ENCODE measurements around the gene IL1RL2. TPM values are rescaled to one million over a fixed set of nuclear protein-coding genes. Genes with fewer than 3 reads are reported as not detected.

Gene IL1RL2
- total RNA-seq, 2 experiments from 2014 or later = 1.5 to 1.7 TPM

DNA sequence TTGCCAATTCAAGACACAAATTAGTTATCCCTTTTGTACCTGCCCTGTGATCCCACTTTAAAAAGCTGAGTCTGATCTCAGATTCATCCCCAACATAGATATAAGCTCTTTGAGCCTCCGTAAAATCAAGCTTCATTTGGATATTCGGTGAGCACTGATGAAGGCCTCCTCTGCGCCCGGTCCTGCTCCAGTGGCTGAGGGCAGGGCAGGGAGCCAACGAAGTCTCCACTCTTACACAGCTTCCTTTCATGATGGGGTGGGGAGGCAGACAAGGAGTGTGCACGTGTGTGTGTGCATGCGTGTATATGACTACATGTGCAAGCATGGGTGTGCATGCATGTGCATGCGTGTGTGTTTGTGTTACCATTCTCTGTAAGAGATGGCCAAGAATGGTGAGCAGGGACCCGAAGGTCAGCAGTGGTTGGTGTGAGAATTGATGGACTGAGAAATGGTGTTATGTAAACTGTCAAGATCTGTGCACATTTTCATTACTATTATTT, 43.6 kb downstream of the IL1RL2 start:
- Mint-ChIP-seq H3K36me3 (ENCODE audit: low read depth) (peaks cover 13% of the 10 kb centered on the region), H3K27ac (peak overlapping the region; percentile 8), H3K4me1 (peaks cover 79% of the 10 kb centered on the region), H3K27me3 (no peaks in the 10 kb centered on the region), H3K4me3 (no peak overlapping the region), H3K9me3 (ENCODE audit: low read depth) (peaks cover 7% of the 10 kb centered on the region)
- POLR2A ChIA-PET = no interaction called here
- DNase-seq (no peak), ATAC-seq (no peak)
- intact Hi-C loops (cut with DNase I, micrococcal nuclease) = no loop called here
- CTCF ChIA-PET = interaction anchor here (0.9 to 1.2 kb wide), 4 partner anchors 23 to 125 kb away, joined by 3 to 5 read pairs (median 4); no protein-coding TSS in a partner anchor

DNA sequence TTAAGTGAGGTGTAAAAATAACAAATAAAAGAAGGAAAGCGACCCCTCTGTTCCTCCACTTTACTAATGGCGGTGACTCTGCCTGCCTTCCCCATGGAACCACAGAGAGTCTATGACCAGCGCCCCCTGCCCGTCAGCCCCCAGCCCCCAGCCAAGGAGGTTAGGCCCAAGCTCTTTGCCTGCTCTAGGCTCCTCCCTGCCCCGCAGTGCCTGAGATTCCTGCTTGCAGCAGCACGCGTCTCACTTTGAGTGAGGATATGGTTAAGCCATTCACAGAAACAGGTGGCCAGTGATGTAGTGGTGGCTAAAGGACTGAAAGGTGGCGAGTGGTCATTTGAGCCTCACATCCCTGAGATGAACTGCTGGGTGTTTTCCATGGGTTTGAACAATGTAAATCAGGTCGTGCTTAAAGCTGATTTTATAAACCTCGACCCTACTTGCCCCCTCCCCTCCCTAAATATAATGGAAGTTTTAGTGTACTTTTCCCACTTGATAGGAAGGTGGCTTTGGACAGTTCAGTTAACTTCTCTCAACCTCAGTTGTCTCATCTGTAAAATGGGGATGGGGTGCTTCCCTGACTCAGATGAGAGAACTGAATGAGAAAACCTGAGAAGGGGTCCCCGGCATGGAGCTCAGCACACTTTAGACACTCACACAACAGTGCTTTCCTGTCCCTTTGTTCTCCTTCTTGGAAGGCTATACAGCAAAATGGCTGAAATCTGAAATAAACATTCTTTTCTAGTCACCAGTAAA, 46.5 kb downstream of the IL1RL2 start:
- H3K27me3 Mint-ChIP-seq = no peaks in the 10 kb centered on the region
- DNase-seq (no peak), ATAC-seq (no peak)
- H3K9me3 Mint-ChIP-seq (ENCODE audit: low read depth) = peaks cover 7% of the 10 kb centered on the region
- intact Hi-C loops (cut with DNase I, micrococcal nuclease) = no loop called here
- peaks cover 12% of the 10 kb centered on the region for H3K36me3 Mint-ChIP-seq (ENCODE audit: low read depth)
- H3K4me1 Mint-ChIP-seq = peaks cover 65% of the 10 kb centered on the region
- no peak overlapping the region for H3K4me3 Mint-ChIP-seq
- ChIA-PET POLR2A (interaction anchor here (1.2 kb wide), 1 partner anchor 234 kb away, joined by 3 read pairs; no protein-coding TSS in a partner anchor), CTCF (interaction anchor here (0.7 to 2.9 kb wide), 10 partner anchors 7 to 350 kb away, joined by 3 to 20 read pairs (median 4); no protein-coding TSS in a partner anchor)
- H3K27ac Mint-ChIP-seq = peak overlapping the region; percentile 62

DNA sequence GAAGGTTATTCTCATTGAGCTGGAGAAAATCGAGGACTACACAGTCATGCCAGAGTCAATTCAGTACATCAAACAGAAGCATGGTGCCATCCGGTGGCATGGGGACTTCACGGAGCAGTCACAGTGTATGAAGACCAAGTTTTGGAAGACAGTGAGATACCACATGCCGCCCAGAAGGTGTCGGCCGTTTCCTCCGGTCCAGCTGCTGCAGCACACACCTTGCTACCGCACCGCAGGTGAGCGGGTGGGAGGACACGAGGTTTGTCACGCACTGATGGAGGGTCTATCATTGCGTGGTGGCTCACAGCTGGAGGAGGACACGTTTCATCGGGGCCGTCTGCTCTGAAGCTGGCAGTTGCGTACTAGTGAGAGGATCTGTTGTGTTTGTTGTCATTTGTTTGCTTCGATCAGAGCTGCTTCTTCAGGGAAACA, 48.2 kb downstream of the IL1RL2 start:
- Mint-ChIP-seq H3K36me3 (ENCODE audit: low read depth) (peaks cover 17% of the 10 kb centered on the region), H3K4me1 (peaks cover 65% of the 10 kb centered on the region), H3K27ac (peak overlapping the region; percentile 74), H3K4me3 (no peak overlapping the region), H3K27me3 (no peaks in the 10 kb centered on the region), H3K9me3 (ENCODE audit: low read depth) (peaks cover 11% of the 10 kb centered on the region)
- POLR2A ChIA-PET = interaction anchor here (0.7 kb wide), 1 partner anchor 236 kb away, joined by 13 read pairs; no protein-coding TSS in a partner anchor
- DNase-seq = peak; percentile 40
- ATAC-seq = no peak
- intact Hi-C loops (cut with DNase I, micrococcal nuclease) = no loop called here
- CTCF ChIA-PET = interaction anchor here (0.7 to 2.9 kb wide), 12 partner anchors 17 to 366 kb away, joined by 3 to 20 read pairs (median 4); no protein-coding TSS in a partner anchor

- peaks cover 65% of the 10 kb centered on the region for H3K4me1 Mint-ChIP-seq
- H3K9me3 Mint-ChIP-seq (ENCODE audit: low read depth) = peaks cover 11% of the 10 kb centered on the region
- POLR2A ChIA-PET = no interaction called here
- no peak overlapping the region for H3K4me3 Mint-ChIP-seq
- H3K27ac Mint-ChIP-seq = peak overlapping the region; percentile 12
- CTCF ChIA-PET = interaction anchor here (0.9 to 2.9 kb wide), 10 partner anchors 16 to 351 kb away, joined by 3 to 20 read pairs (median 5); no protein-coding TSS in a partner anchor
- intact Hi-C loops (cut with DNase I, micrococcal nuclease) = no loop called here
- DNase-seq (peak; percentile 54), ATAC-seq (no peak)
- peaks cover 17% of the 10 kb centered on the region for H3K36me3 Mint-ChIP-seq (ENCODE audit: low read depth)
- H3K27me3 Mint-ChIP-seq = no peaks in the 10 kb centered on the region
Measured at GRCh38 chr2:102235491-102235890, 48.7 kb downstream of the IL1RL2 start.

- Mint-ChIP-seq H3K9me3 (ENCODE audit: low read depth) (peaks cover 11% of the 10 kb centered on the region), H3K27me3 (no peaks in the 10 kb centered on the region), H3K36me3 (ENCODE audit: low read depth) (peaks cover 12% of the 10 kb centered on the region), H3K27ac (no peak overlapping the region), H3K4me1 (peaks cover 65% of the 10 kb centered on the region), H3K4me3 (no peak overlapping the region)
- intact Hi-C loops (cut with DNase I, micrococcal nuclease) = no loop called here
- no peak for ATAC-seq
- DNase-seq = no peak
- ChIA-PET CTCF (interaction anchor here (0.7 to 2.8 kb wide), 8 partner anchors 15 to 352 kb away, joined by 3 to 9 read pairs (median 4); no protein-coding TSS in a partner anchor), POLR2A (no interaction called here)
Measured at GRCh38 chr2:102236132-102236531, 49.3 kb downstream of the IL1RL2 start.

- no peaks in the 10 kb centered on the region for H3K27me3 Mint-ChIP-seq
- H3K4me3 Mint-ChIP-seq = no peak overlapping the region
- CTCF ChIA-PET = interaction anchor here (1.0 to 4.5 kb wide), 5 partner anchors 15 to 238 kb away, joined by 3 to 71 read pairs (median 3); no protein-coding TSS in a partner anchor
- intact Hi-C loops (cut with DNase I, micrococcal nuclease) = no loop called here
- POLR2A ChIA-PET = no interaction called here
- no peak for DNase-seq
- ATAC-seq = no peak
- H3K9me3 Mint-ChIP-seq (ENCODE audit: low read depth) = peaks cover 6% of the 10 kb centered on the region
- H3K4me1 Mint-ChIP-seq = peaks cover 65% of the 10 kb centered on the region
- peaks cover 8% of the 10 kb centered on the region for H3K36me3 Mint-ChIP-seq (ENCODE audit: low read depth)
- H3K27ac Mint-ChIP-seq = no peak overlapping the region
Measured at GRCh38 chr2:102237176-102237575, 50.4 kb downstream of the IL1RL2 start.

DNA sequence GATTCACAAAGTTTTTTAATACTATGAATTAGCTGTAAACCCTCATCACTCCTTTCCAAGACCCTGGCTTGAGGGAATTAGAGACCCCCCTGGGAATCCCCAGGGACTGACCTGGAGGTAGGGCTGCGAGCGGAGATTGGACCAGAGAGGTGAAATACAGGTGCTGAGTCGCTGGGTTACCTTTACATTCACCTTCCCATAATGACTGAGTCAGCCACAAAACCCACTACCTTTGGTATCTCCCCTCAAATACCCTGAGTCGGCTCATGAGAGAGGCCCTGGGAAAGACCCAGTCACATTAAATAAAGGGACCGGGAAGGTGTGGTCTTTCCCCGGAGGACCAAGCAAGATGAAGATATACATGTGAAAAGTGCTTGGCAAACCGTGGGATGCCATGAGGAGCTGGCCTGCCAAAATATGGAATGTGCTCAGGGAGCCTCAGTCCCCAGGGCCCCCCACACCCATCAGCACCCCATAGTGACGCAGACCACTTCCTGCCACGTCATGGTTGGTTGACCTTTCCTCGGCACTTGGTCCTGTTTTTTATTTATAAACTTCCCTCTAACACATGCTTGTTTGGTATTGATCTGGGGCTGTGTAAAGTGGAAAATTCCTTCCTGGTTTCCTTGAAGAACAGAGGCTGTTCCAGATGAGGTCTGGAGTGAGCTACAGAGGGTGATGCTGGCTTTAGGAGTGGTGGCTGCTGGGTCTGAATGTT, 51.4 kb downstream of the IL1RL2 start:
- DNase-seq (peak; percentile 55), ATAC-seq (no peak)
- Mint-ChIP-seq H3K36me3 (ENCODE audit: low read depth) (peaks cover 8% of the 10 kb centered on the region), H3K27me3 (no peaks in the 10 kb centered on the region), H3K4me3 (no peak overlapping the region), H3K4me1 (peaks cover 64% of the 10 kb centered on the region), H3K27ac (peak overlapping the region; percentile 91), H3K9me3 (ENCODE audit: low read depth) (peaks cover 6% of the 10 kb centered on the region)
- intact Hi-C loops (cut with DNase I, micrococcal nuclease) = no loop called here
- ChIA-PET POLR2A (no interaction called here), CTCF (interaction anchor here (0.9 to 4.6 kb wide), 6 partner anchors 12 to 354 kb away, joined by 3 to 71 read pairs (median 4); no protein-coding TSS in a partner anchor)

- no peak for DNase-seq
- peaks cover 58% of the 10 kb centered on the region for H3K4me1 Mint-ChIP-seq
- ChIA-PET CTCF (interaction anchor here (0.8 to 4.6 kb wide), 8 partner anchors 9 to 354 kb away, joined by 3 to 71 read pairs (median 4); partner anchors contain the start of gene IL1RL2), POLR2A (no interaction called here)
- intact Hi-C loops (cut with DNase I, micrococcal nuclease) = no loop called here
- H3K27me3 Mint-ChIP-seq = no peaks in the 10 kb centered on the region
- H3K36me3 Mint-ChIP-seq (ENCODE audit: low read depth) = peaks cover 8% of the 10 kb centered on the region
- no peak for ATAC-seq
- no peak overlapping the region for H3K4me3 Mint-ChIP-seq
- H3K27ac Mint-ChIP-seq = peak overlapping the region; percentile 91
- peaks cover 4% of the 10 kb centered on the region for H3K9me3 Mint-ChIP-seq (ENCODE audit: low read depth)
Measured at GRCh38 chr2:102238778-102239177, 52.0 kb downstream of the IL1RL2 start.

GRCh38 chr2:102239344-102239743, 52.5 kb downstream of the IL1RL2 start:
- intact Hi-C loops (cut with DNase I, micrococcal nuclease) = no loop called here
- Mint-ChIP-seq H3K36me3 (ENCODE audit: low read depth) (peaks cover 8% of the 10 kb centered on the region), H3K4me3 (no peak overlapping the region), H3K27me3 (no peaks in the 10 kb centered on the region), H3K27ac (peak overlapping the region; percentile 91), H3K4me1 (peaks cover 53% of the 10 kb centered on the region), H3K9me3 (ENCODE audit: low read depth) (peaks cover 4% of the 10 kb centered on the region)
- ATAC-seq (no peak), DNase-seq (no peak)
- ChIA-PET POLR2A (interaction anchor here (0.6 to 1.5 kb wide), 2 partner anchors 204 to 240 kb away, joined by 4 read pairs; no protein-coding TSS in a partner anchor), CTCF (interaction anchor here (0.8 to 5.4 kb wide), 28 partner anchors 9 to 360 kb away, joined by 3 to 71 read pairs (median 8); partner anchors contain the start of gene IL1RL2)

- Mint-ChIP-seq H3K4me3 (peak overlapping the region; percentile 15), H3K27ac (peak overlapping the region; percentile 84), H3K9me3 (ENCODE audit: low read depth) (peaks cover 4% of the 10 kb centered on the region), H3K27me3 (no peaks in the 10 kb centered on the region), H3K36me3 (ENCODE audit: low read depth) (peaks cover 5% of the 10 kb centered on the region), H3K4me1 (peaks cover 42% of the 10 kb centered on the region)
- ATAC-seq (peak; percentile 94), DNase-seq (peak; percentile 94)
- intact Hi-C loops (cut with DNase I, micrococcal nuclease) = loop anchor here (1.0 to 5.0 kb wide), 9 partner anchors 54 to 822 kb away; partner anchors contain the start of gene IL1RL2 (in 1 of the 2)
- ChIA-PET CTCF (interaction anchor here (0.6 to 5.4 kb wide), 113 partner anchors 8 to 823 kb away, joined by 3 to 71 read pairs (median 5); partner anchors contain the start of genes IL18R1 and IL1RL2), POLR2A (interaction anchor here (0.6 to 1.5 kb wide), 7 partner anchors 10 to 358 kb away, joined by 3 to 4 read pairs (median 3); no protein-coding TSS in a partner anchor)
Measured at GRCh38 chr2:102240640-102241370, 54.0 kb downstream of the IL1RL2 start.
